Calu3 (cell line): ENCODE results near the gene SKAP1. TPM values are rescaled to one million over a fixed set of nuclear protein-coding genes. Genes with fewer than 3 reads are reported as not detected.
A peak's percentile ranks its signal among the peaks of the same experiment; 100 is the strongest.

Experiments used
- BruUV-seq: library from RNA; stranded (reverse); fragments of 400-500 nt; replicated peaks from 2 replicates; lab custom pipeline; 2021; lab: Mats Ljungman, UMichigan
- CTCF ChIA-PET: fragments of 300-600 bp; sonication (Branson Sonifier 250); formaldehyde crosslinking; loops from one replicate; lab custom pipeline; 2022; ENCODE audit warnings: antibody characterized with exemption; lab: Charles Lee
- DNase-seq: peaks from one replicate; pipeline ENCODE4 v3.0.0; 2022
- H3K27ac Mint-ChIP-seq: one replicate; pipeline ENCODE4 v1.8.0; 2022; ENCODE audit warnings: mixed read lengths; ENCODE audit not compliant: unreplicated experiment
- H3K27me3 Mint-ChIP-seq: one replicate; pipeline ENCODE4 v1.8.0; 2022; ENCODE audit warnings: mixed read lengths; ENCODE audit not compliant: unreplicated experiment
- H3K36me3 Mint-ChIP-seq: one replicate; pipeline ENCODE4 v1.8.0; 2022; ENCODE audit warnings: mild to moderate bottlenecking, moderate library complexity, mixed read lengths; ENCODE audit not compliant: insufficient read depth, unreplicated experiment
- H3K4me1 Mint-ChIP-seq: one replicate; pipeline ENCODE4 v1.8.0; 2022; ENCODE audit warnings: mild to moderate bottlenecking, low read depth, mixed read lengths; ENCODE audit not compliant: unreplicated experiment
- H3K4me3 Mint-ChIP-seq: one replicate; pipeline ENCODE4 v1.8.0; 2022; ENCODE audit warnings: mild to moderate bottlenecking, low read depth, moderate library complexity, mixed read lengths; ENCODE audit not compliant: unreplicated experiment
- H3K9me3 Mint-ChIP-seq: one replicate; pipeline ENCODE4 v1.8.0; 2022; ENCODE audit warnings: low read depth, mixed read lengths; ENCODE audit not compliant: unreplicated experiment
- CTCF ChIP-seq: fragments of 200-600 bp; IDR thresholded peaks from one replicate; pipeline ENCODE4 v1.8.0; 2022; ENCODE audit warnings: antibody characterized with exemption; ENCODE audit not compliant: unreplicated experiment
- intact Hi-C: fragments of 100-400 bp; cut with micrococcal nuclease; formaldehyde crosslinking; loops from one replicate; pipeline ENCODE4 v1.10.0; 2022; ENCODE audit not compliant: unreplicated experiment
- total RNA-seq: library from RNA; stranded (reverse); gene quantifications from 2 replicates; pipeline ENCODE4 v1.2.3, GENCODE V29; 2022

The SKAP1 gene
- total RNA-seq, 1 experiment from 2014 or later = 4.4 TPM

- H3K27me3 Mint-ChIP-seq = no peaks in the 10 kb centered on the region
- no peaks in the 10 kb centered on the region for H3K9me3 Mint-ChIP-seq
- no peak for TF ChIP-seq CTCF
- no peak for DNase-seq
- H3K4me1 Mint-ChIP-seq = no peaks in the 10 kb centered on the region
- CTCF ChIA-PET = interaction anchor here (0.6 kb wide), 1 partner anchor 351 kb away, joined by 3 read pairs; no protein-coding TSS in a partner anchor
- H3K36me3 Mint-ChIP-seq = no peaks in the 10 kb centered on the region
- no peak overlapping the region for H3K27ac Mint-ChIP-seq
- H3K4me3 Mint-ChIP-seq = no peak overlapping the region
- intact Hi-C loops = no loop called here
- no TSS peak for BruUV-seq
Measured at GRCh38 chr17:48169926-48170325, 260.1 kb downstream of the SKAP1 start.

- Mint-ChIP-seq H3K4me1 (peaks cover 18% of the 10 kb centered on the region), H3K36me3 (no peaks in the 10 kb centered on the region), H3K4me3 (no peak overlapping the region), H3K9me3 (no peaks in the 10 kb centered on the region), H3K27ac (peak overlapping the region; percentile 51), H3K27me3 (no peaks in the 10 kb centered on the region)
- BruUV-seq = no TSS peak
- DNase-seq = no peak
- TF ChIP-seq CTCF = no peak
- CTCF ChIA-PET = interaction anchor here (0.5 to 1.5 kb wide), 4 partner anchors 10 to 189 kb away, joined by 3 to 5 read pairs (median 3); no protein-coding TSS in a partner anchor
- intact Hi-C loops = loop anchor here (5.0 kb wide), 1 partner anchor 93 kb away; no protein-coding TSS in a partner anchor
Measured at GRCh38 chr17:48163809-48164208, 266.2 kb downstream of the SKAP1 start.

- Mint-ChIP-seq H3K4me3 (peak overlapping the region; percentile 46), H3K36me3 (no peaks in the 10 kb centered on the region), H3K4me1 (peaks cover 18% of the 10 kb centered on the region), H3K27me3 (no peaks in the 10 kb centered on the region), H3K9me3 (no peaks in the 10 kb centered on the region), H3K27ac (peak overlapping the region; percentile 51)
- TF ChIP-seq CTCF = no peak
- no TSS peak for BruUV-seq
- CTCF ChIA-PET = interaction anchor here (0.5 to 1.5 kb wide), 7 partner anchors 9 to 452 kb away, joined by 3 to 5 read pairs (median 3); partner anchors contain the start of gene HOXB8
- DNase-seq = peak; percentile 15
- intact Hi-C loops = loop anchor here (5.0 kb wide), 1 partner anchor 94 kb away; no protein-coding TSS in a partner anchor
Measured at GRCh38 chr17:48162946-48163506, 267.0 kb downstream of the SKAP1 start.

GRCh38 chr17:48162306-48162934 is 267.6 kb downstream of the SKAP1 start:
- peak overlapping the region; percentile 51 for H3K27ac Mint-ChIP-seq
- no peaks in the 10 kb centered on the region for H3K9me3 Mint-ChIP-seq
- peaks cover 18% of the 10 kb centered on the region for H3K4me1 Mint-ChIP-seq
- peak overlapping the region; percentile 46 for H3K4me3 Mint-ChIP-seq
- no peak for TF ChIP-seq CTCF
- CTCF ChIA-PET = interaction anchor here (0.6 to 1.5 kb wide), 5 partner anchors 8 to 453 kb away, joined by 3 to 5 read pairs (median 3); partner anchors contain the start of gene HOXB8
- intact Hi-C loops = loop anchor here (5.0 kb wide), 1 partner anchor 95 kb away; no protein-coding TSS in a partner anchor
- H3K27me3 Mint-ChIP-seq = no peaks in the 10 kb centered on the region
- H3K36me3 Mint-ChIP-seq = no peaks in the 10 kb centered on the region
- no TSS peak for BruUV-seq
- no peak for DNase-seq
